ACC112 (cell line): Measurements from ENCODE around the gene SCCPDH.
"Not testable (repeated sequence)": the region's sequence is repeated elsewhere in the genome, so short reads cannot be mapped to it uniquely, and the experiment has no call there.

Experiments
- H2AFZ ChIP-seq: fragments of 200-600 bp; sonication (generic); one replicate; pipeline ENCODE4 v1.6.0; 2017; ENCODE audit warnings: antibody characterized with exemption, low read length; ENCODE audit not compliant: unreplicated experiment
- H3K27ac ChIP-seq: fragments of 200-600 bp; sonication (generic); 2 replicates; pipeline ENCODE4 v1.5.1; 2014; ENCODE audit warnings: low read depth, mild to moderate bottlenecking, antibody characterized with exemption, low read length, moderate library complexity
- H3K27me3 ChIP-seq: fragments of 200-600 bp; sonication (generic); 2 replicates; pipeline ENCODE4 v1.6.1; 2014; ENCODE audit warnings: mild to moderate bottlenecking, antibody characterized with exemption, low read length, moderate library complexity, mixed read lengths; ENCODE audit not compliant: insufficient read depth
- H3K36me3 ChIP-seq: fragments of 200-600 bp; sonication (generic); 2 replicates; pipeline ENCODE4 v1.6.1; 2016; ENCODE audit warnings: mild to moderate bottlenecking, antibody characterized with exemption, low read length, moderate library complexity, mixed read lengths; ENCODE audit not compliant: insufficient read depth
- H3K4me1 ChIP-seq: fragments of 200-600 bp; sonication (generic); one replicate; pipeline ENCODE4 v1.6.1; 2016; ENCODE audit warnings: low read length, mixed read lengths; ENCODE audit not compliant: insufficient read depth, unreplicated experiment, control insufficient read depth
- H3K4me3 ChIP-seq: fragments of 200-600 bp; sonication (generic); 2 replicates; pipeline ENCODE4 v1.5.1; 2014; ENCODE audit warnings: mild to moderate bottlenecking, low read depth, low read length
- H3K79me2 ChIP-seq: fragments of 200-600 bp; sonication (generic); one replicate; pipeline ENCODE4 v1.6.0; 2016; ENCODE audit warnings: low read length; ENCODE audit not compliant: control insufficient read depth, unreplicated experiment, insufficient read depth

SCCPDH gene

GRCh38 chr1:246800356-246800755, 76.1 kb downstream of the SCCPDH start:
- Histone ChIP-seq H2AFZ (no peak overlapping the region), H3K36me3 (no peaks in the 10 kb centered on the region), H3K27ac (no peak overlapping the region), H3K79me2 (no peaks in the 10 kb centered on the region), H3K4me1 (no peaks in the 10 kb centered on the region), H3K27me3 (peaks cover 10% of the 10 kb centered on the region; the same call in 1 of the 2 replicates), H3K4me3 (no peak overlapping the region)

- Histone ChIP-seq H3K36me3 (no peaks in the 10 kb centered on the region), H3K4me1 (no peaks in the 10 kb centered on the region), H3K4me3 (no peak overlapping the region), H3K27ac (no peak overlapping the region), H3K79me2 (no peaks in the 10 kb centered on the region), H3K27me3 (peaks cover 11% of the 10 kb centered on the region; the same call in 1 of the 2 replicates), H2AFZ (no peak overlapping the region)
Observed at GRCh38 chr1:246800756-246801155, 76.5 kb downstream of the SCCPDH start.

GRCh38 chr1:246801241-246802020, 77.2 kb downstream of the SCCPDH start:
- H3K4me1 ChIP-seq, result no peaks in the 10 kb centered on the region
- H3K36me3 ChIP-seq, result no peaks in the 10 kb centered on the region
- no peak overlapping the region for H2AFZ ChIP-seq
- H3K4me3 ChIP-seq, result no peak overlapping the region
- no peak overlapping the region for H3K27ac ChIP-seq
- H3K27me3 ChIP-seq, result peaks cover 16% of the 10 kb centered on the region; the same call in 1 of the 2 replicates
- H3K79me2 ChIP-seq, result no peaks in the 10 kb centered on the region

GRCh38 chr1:246803373-246803772, 79.2 kb downstream of the SCCPDH start:
- Histone ChIP-seq H2AFZ (no peak overlapping the region), H3K36me3 (no peaks in the 10 kb centered on the region), H3K27ac (no peak overlapping the region), H3K27me3 (peaks cover 26% of the 10 kb centered on the region), H3K4me3 (no peak overlapping the region), H3K4me1 (no peaks in the 10 kb centered on the region), H3K79me2 (no peaks in the 10 kb centered on the region)

GRCh38 chr1:246803883-246804282, 79.7 kb downstream of the SCCPDH start:
- Histone ChIP-seq H3K4me1 (no peaks in the 10 kb centered on the region), H3K36me3 (no peaks in the 10 kb centered on the region), H3K27ac (no peak overlapping the region), H3K4me3 (no peak overlapping the region), H2AFZ (no peak overlapping the region), H3K27me3 (peaks cover 29% of the 10 kb centered on the region), H3K79me2 (no peaks in the 10 kb centered on the region)

- H3K4me3 ChIP-seq, result no peak overlapping the region
- no peaks in the 10 kb centered on the region for H3K4me1 ChIP-seq
- H2AFZ ChIP-seq, result no peak overlapping the region
- no peaks in the 10 kb centered on the region for H3K36me3 ChIP-seq
- no peaks in the 10 kb centered on the region for H3K79me2 ChIP-seq
- peaks cover 37% of the 10 kb centered on the region for H3K27me3 ChIP-seq
- no peak overlapping the region for H3K27ac ChIP-seq
Observed at GRCh38 chr1:246805135-246805716, 81.0 kb downstream of the SCCPDH start.

- Histone ChIP-seq H3K36me3 (no peaks in the 10 kb centered on the region), H2AFZ (no peak overlapping the region), H3K79me2 (no peaks in the 10 kb centered on the region), H3K4me1 (no peaks in the 10 kb centered on the region), H3K27me3 (peaks cover 32% of the 10 kb centered on the region), H3K27ac (no peak overlapping the region), H3K4me3 (no peak overlapping the region)
Observed at GRCh38 chr1:246809473-246809872, 85.3 kb downstream of the SCCPDH start.

GRCh38 chr1:246811985-246812384, 87.8 kb downstream of the SCCPDH start:
- Histone ChIP-seq H3K27ac (no peak overlapping the region), H3K4me3 (no peak overlapping the region), H3K79me2 (no peaks in the 10 kb centered on the region)

GRCh38 chr1:246813325-246813724, 89.1 kb downstream of the SCCPDH start:
- not testable (repeated sequence) for H3K79me2 ChIP-seq, H3K27ac ChIP-seq, H2AFZ ChIP-seq, H3K4me1 ChIP-seq, H3K4me3 ChIP-seq, H3K36me3 ChIP-seq
- H3K27me3 ChIP-seq, result peaks cover 28% of the 10 kb centered on the region

More at GRCh38 chr1:246811985-246812384, 87.8 kb downstream of the SCCPDH start:
- Histone ChIP-seq H3K36me3 (no peaks in the 10 kb centered on the region), H3K27me3 (peaks cover 33% of the 10 kb centered on the region), H2AFZ (no peak overlapping the region), H3K4me1 (no peaks in the 10 kb centered on the region)

GRCh38 chr1:246814890-246815289, 90.7 kb downstream of the SCCPDH start:
- peaks cover 17% of the 10 kb centered on the region for H3K27me3 ChIP-seq
- no peak overlapping the region for H3K4me3 ChIP-seq
- H3K79me2 ChIP-seq, result no peaks in the 10 kb centered on the region
- H2AFZ ChIP-seq, result no peak overlapping the region
- H3K4me1 ChIP-seq, result no peaks in the 10 kb centered on the region
- no peak overlapping the region for H3K27ac ChIP-seq
- no peaks in the 10 kb centered on the region for H3K36me3 ChIP-seq

GRCh38 chr1:246815693-246816270, 91.6 kb downstream of the SCCPDH start:
- H3K4me1 ChIP-seq, result no peaks in the 10 kb centered on the region
- H2AFZ ChIP-seq, result no peak overlapping the region
- H3K4me3 ChIP-seq, result no peak overlapping the region
- H3K36me3 ChIP-seq, result no peaks in the 10 kb centered on the region
- H3K27me3 ChIP-seq, result peaks cover 25% of the 10 kb centered on the region
- H3K27ac ChIP-seq, result no peak overlapping the region
- no peaks in the 10 kb centered on the region for H3K79me2 ChIP-seq
